Kidney tubule cell (primary cell): ENCODE data around the gene RGP1.

Source experiments
- DNase-seq: peaks from one replicate; pipeline ENCODE4 v3.0.0-alpha.2; 2018; ENCODE audit warnings: low spot score

The RGP1 gene

DNA sequence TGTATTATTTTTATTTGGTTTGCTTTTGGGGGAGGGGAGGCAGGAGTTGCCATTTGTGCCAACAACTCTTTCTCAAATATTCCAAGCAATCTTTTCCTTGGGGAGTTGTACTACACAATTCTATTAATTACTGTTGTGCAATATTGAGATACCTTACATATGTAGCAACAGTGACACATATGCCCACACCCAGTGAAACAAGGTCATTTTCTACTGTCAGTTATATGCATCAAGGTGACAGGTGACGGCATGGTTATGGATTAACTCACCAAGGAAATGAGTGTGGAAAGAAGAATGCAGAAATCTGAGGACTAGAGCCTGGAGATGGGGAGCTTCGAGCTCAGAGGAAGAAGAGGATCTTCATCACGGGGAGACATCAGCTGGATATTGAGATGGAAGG, 22.9 kb downstream of the RGP1 start:
- peak; percentile 85 for DNase-seq

DNA sequence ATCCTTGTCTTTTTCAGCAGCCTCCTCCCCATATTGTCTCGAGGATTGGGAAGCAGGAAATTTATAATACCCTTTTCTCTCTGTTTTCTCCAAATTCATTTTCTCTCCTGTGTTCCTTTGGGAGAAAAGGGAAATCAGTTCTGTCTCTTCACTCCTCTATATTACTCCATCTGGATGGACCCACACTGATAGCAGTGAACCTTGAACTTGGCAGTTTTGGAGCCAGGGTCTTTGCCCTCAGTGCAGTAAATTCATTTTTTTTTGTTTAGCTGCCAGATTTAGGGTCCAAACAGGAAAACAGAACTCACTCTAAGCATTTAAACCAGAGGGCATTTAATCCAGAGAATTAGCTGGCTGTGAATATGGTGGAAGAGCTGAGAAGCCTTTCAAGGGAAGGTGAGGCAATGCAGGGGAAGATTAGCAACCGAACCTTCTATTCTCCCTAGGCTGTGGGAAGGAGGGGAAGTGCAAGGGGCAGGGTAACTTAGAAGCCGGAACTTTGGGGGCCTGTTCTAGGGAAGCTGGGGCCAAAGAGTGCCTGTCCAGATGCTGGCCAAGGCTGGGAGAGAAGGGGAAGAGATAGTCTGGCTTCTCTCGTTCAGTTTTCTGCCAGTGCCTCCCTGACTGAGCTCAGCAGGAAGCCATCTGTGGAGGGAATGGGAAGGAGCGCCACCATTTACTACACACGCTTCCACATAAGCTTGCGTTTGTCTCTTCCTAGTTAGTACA, 26.0 kb downstream of the RGP1 start:
- DNase-seq = no peak

DNA sequence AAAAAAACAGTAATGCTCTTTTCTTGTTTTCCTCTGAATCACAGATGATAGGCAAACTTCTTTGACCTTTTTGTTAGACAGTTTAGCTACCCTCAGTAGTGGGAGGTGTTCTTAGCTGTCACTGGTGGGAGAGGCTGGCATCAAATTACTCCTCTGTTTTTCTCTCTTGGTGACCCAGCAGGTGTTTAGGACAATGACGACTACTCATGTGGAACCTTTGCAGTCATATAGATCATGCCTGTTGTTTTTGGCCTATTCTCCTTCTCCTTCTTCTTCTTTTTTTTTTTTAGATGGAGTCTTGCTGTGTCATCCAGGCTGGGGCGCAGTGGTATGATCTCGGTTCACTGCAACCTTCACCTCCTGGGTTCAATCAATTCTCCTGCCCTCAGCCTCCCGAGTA, 26.9 kb downstream of the RGP1 start:
- peak; percentile 28 for DNase-seq

DNA sequence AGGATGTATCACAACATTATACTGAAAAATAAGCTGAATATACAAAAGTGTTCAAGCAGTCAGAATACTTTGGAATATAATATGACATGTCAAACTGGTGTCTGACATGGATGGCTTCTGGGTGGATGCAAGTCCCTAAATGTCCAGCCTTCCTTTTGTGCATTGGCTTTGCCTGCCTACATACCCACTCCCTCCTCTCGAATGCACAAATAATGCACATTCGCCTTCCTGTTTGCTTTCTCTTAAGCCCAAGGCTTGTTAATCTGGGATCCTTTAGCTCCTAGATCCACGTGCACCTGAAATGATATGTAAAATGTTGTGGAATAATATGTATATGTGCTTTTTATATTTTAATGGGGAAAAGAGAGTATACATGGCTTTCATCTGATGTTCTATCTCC, 29.4 kb downstream of the RGP1 start:
- DNase-seq = no peak

DNA sequence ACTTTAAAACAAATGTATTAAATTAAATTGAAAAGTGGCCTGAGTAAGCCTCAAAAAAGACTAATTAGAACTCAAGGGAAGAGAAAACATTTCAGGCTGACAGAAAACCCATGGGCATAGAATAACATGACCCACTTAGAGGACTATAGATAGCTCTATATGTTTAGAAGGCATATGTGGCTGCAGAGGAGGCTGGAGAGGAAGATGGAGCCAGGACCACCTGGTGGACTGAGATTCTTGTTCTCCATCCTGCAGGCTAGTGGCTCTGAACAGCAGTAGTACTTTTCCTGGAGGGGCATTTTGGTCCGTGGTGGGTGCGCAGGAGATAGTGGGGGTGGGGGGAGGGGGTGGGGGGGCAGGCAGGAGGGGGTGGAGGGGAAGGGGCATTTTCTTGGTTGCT, 32.0 kb downstream of the RGP1 start:
- no peak for DNase-seq

DNA sequence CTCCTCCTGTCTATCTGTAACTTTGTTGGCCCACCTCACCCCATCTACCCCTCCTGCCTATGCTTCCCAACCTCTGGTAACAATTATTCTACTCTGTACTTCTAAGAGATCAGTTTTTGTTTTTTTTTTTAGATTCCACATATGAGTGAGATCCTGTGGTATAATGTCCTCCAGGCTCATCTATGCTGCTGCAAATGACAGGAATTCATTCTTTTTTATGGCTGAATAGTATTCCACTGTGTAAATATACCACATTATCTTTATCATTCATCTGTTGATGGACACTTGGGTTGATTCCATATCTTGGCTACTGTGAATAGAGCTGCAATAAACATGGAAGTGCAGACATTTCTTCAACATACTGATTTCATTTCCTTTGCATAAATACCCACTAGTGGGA, 34.3 kb downstream of the RGP1 start:
- no peak for DNase-seq

DNA sequence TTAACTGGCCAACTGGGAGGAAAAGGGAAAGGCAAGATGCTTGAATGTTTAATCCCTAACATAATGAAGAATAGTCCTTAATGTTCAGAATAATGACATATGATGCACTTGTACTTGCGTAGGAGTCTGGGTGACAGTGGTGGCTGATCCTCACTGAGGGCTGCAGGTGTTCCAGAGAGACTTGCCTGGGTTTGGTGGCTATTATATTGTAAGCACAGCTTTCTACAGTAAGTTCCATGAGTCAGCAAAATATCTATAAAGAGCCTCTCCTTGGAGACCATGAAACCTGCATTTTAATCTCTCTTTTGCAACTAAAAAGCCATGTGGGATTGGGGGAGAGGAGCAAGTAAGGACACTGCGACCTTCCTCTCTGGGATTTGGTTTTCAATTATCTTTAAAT, 40.5 kb downstream of the RGP1 start:
- DNase-seq = no peak

DNA sequence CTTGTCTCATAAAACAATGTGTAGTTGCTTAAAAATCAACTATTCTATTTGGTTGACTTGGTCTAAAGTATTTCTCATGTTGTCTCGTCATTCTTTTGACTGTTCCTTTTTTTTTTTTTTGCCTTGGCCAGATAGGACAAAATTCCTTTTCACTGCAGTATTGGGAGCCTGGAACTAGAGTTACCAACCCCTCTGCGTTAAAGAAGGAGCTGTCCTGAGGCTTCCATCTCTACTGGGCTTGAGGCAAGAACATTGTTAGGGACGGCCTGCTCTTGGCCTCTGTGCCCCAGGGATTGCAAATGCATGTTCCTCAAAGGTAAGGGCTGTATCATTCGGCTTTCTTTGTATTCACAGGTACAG, 40.9 kb downstream of the RGP1 start:
- no peak for DNase-seq

DNA sequence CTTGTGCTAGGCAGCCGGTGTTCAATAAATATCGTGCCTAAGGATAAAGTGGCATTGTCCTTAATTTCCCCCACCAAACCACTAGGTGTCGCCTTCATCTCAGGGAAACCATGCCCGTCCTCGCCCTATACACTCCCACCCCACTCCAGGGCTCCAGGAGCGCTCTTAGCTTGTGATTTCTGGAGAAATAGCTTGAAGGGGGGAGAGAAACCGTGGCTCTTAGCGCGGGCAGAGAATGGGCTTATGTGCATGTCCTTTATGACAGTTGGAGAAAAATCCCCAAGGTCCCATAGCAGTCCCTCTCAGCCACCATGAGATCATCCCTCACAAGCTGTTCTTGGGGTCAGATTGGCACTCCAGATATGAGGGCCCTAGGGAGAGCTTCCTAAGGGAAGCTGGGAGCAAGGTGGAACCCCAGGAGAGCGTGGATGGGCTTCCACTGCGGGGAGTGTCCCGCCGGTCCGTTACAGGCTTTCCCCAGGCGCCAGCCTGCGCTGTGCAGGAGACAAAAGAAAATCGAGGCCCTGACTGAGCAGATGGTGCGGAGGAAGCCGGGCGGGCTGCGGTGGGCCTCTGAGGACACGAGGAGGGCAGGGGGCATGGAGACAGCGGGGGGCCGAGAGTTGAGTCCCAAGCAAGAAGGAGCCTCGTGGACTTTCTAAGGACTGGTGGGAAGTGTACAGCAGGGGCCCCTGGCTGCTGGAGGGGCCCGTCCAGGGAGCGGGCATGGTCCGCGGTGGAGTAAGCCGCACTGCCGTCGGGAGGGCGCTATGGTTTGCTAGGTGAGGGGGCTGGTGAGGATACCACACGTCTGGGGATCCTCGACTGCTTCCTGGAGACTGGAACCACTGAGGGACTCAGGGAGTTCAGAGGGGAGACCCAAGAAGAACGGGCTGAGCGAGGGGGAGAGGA, 41.6 kb downstream of the RGP1 start:
- DNase-seq = peak; percentile 77

DNA sequence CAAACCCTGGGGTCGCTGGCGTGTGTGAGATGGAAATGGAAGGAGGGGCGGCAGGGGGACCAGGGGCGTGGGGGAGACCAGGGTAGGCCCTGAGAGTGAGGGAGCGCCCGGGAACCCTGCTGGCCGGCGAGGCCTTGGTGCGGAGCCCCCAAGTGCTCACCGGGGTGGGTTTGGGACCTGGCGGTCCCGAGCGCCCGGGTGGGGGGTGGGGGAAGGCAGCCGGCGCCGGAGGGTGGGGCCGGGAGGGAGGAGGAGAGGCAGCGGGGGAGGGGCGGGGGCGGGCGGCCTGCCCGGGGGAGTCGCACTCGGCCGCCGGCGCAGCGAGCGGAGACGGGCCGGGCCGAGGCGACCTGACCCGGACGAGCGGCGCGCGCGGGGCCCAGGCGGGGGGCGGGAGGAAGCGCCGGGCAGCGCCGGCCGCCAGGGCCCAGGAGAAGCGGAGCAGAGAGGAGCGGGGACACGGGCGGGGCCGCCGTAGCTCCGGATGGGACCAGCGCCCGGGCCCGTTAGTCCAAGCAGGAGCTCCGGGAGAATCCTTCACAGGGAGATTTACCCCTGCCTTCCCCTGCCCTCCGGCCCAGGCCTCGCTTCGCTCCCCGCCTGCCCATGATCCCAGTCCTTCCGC, 42.3 kb downstream of the RGP1 start, which contains the start of gene NPR2:
TSS of gene NPR2 (plus strand) at position 295 of the 625 bp plus-strand sequence. CDS start 818 bp downstream, outside the sequence.
- DNase-seq = peak; percentile 30

DNA sequence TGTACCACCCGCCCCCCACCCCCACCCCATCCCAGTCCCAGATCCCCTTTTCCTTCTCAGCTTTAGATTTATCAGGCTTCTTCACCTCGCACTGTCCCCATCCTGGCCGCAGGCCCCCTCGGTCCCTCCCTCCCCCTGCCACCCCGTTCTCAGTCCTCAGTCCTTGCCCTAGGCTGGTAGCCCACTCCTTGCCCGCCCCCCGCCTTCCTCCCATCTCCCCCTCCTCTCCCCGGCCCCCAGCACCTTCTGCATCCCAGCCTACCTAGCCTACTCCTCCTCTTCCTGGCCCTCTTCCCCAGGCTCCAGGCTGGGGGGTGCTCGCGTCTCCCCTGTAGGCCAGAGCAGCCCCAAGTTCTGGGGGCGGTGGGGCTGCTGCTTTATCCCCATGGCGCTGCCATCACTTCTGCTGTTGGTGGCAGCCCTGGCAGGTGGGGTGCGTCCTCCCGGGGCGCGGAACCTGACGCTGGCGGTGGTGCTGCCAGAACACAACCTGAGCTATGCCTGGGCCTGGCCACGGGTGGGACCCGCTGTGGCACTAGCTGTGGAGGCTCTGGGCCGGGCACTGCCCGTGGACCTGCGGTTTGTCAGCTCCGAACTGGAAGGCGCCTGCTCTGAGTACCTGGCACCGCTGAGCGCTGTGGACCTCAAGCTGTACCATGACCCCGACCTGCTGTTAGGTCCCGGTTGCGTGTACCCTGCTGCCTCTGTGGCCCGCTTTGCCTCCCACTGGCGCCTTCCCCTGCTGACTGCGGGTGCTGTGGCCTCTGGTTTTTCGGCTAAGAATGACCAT, 43.1 kb downstream of the RGP1 start:
- DNase-seq = no peak

DNA sequence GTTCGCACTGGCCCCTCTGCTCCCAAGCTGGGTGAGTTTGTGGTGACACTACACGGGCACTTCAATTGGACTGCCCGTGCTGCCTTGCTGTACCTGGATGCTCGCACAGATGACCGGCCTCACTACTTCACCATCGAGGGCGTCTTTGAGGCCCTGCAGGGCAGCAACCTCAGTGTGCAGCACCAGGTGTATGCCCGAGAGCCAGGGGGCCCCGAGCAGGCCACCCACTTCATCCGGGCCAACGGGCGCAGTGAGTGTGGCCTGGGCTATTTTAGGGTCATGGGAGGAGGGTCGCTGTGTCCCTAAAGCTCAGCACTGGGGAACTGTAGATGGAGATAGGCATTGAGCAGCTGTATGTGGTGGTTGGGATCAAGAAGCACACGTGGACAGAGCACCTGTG, 43.7 kb downstream of the RGP1 start:
- DNase-seq = no peak

DNA sequence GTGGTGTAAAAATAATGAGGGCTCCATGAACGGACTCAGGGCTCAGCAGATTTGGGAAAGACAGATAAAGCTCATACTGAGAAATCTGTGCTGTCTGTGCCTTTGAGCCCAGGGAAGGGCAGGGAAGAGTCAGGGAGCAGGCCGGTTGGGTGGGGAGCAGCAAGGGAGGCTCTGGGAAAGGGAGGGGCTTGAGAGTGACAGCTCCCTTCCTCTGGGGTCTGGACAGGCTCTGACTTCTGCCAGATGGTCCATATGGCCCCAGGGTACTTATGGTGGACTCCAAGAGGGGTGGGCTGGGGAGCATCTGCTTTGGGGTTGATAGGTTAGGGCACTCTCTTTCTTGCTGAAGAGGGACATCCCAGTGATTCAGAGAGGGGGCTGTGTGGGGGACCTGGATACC, 44.4 kb downstream of the RGP1 start:
- DNase-seq = no peak

DNA sequence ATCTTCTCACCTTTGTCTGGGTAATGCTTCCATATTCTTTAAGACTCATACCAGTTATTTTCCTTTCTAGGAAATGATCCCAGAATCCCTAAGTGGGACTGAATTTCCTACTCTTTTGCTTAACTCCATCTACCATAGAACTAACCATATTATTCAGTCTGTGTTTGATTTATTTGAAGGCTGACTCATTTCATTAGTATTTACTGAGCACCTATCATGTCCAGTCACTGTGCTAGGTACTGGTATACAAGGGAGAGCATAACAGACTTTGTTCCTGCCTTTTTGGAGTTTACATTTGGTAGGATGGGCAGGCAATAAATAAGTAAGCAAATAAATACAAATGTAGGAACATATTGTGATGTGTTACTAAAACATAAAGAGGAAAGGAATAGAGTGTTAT, 46.6 kb downstream of the RGP1 start:
- peak; percentile 65 for DNase-seq

DNA sequence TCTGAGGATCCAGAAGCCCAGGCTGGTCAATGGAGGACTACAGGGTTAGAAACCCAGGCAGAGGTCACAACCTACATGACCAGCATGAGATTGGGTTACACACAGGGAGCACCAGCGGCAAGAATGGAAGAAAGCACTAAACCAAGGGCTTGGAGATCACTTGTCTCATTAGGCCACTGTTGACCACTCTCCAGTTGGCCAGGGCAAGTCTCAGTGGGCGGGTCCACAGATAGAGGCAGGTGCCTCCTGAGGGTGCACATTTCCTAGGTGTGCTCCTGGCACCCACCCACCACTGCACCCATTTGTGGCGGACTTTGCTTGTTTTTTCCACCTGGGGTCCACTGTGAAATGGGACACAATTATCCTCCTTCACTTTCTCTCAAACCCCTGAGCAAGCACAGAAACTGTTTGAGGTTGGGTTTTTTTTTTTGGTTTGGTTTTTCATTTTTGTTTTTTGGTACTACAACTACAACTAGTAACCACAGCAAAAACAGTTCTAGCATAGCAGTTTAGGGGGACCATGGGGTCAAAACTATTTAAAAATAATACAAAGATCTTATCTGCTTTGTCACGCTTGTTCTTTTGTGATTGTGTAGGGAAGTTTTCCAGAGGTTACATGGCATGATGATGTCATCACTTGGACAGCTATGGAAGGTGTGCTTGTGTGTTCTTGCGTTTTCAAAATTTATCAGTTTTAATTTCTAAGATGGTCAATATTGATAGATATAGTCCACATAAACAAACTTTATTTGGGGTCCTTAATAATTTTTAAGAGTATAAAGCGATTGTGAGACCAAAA, 48.4 kb downstream of the RGP1 start:
- no peak for DNase-seq

DNA sequence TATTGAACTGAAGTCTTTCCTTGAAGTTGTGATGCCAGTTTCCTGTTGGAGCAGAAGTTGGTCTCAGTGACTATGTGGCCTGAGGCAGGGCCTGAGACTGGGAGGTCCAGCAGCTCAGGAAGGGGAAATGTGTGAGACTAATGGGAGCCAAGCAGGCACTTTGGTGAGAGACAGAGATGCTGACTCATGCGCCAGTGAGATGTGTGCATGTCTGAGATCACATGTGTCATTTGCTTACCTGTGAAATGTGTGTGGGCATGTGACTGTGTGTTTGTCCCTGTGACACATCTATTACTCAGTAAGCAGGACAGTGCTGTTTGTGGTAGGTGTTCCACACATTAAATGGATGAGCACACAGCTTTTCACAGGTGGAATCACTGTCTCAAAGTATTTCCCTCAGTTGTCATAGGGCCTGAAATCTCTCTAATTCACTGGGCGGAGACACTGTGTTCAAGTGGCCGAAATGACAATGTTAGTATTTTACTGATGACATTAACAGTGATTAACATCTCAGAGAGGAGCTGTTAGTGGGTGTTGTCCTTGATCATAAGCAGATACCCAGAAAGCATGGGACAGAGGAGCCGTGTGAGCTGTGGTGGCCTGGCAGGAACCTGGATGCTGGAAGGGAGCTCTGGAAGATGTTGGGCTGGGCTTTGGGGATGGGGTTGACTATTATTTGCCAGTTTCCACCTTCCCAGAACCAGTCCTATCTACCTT, 49.7 kb downstream of the RGP1 start:
- peak; percentile 98 for DNase-seq

DNA sequence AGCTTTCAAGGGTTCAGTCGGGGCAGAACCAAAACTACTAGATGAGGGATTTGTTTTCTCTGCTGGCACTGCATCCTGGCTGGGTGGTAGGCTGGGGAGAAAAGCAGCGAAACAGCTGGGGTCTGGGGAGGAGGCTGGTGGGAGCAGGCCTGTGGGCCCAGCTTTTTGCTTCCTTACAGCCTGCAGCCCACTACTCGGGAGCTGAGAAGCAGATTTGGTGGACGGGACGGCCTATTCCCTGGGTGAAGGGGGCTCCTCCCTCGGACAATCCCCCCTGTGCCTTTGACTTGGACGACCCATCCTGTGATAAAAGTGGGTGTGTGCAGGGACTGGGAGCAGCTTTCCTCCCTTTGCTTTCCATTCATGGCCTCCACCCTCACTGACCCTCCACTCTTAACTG, 51.4 kb downstream of the RGP1 start:
- no peak for DNase-seq

DNA sequence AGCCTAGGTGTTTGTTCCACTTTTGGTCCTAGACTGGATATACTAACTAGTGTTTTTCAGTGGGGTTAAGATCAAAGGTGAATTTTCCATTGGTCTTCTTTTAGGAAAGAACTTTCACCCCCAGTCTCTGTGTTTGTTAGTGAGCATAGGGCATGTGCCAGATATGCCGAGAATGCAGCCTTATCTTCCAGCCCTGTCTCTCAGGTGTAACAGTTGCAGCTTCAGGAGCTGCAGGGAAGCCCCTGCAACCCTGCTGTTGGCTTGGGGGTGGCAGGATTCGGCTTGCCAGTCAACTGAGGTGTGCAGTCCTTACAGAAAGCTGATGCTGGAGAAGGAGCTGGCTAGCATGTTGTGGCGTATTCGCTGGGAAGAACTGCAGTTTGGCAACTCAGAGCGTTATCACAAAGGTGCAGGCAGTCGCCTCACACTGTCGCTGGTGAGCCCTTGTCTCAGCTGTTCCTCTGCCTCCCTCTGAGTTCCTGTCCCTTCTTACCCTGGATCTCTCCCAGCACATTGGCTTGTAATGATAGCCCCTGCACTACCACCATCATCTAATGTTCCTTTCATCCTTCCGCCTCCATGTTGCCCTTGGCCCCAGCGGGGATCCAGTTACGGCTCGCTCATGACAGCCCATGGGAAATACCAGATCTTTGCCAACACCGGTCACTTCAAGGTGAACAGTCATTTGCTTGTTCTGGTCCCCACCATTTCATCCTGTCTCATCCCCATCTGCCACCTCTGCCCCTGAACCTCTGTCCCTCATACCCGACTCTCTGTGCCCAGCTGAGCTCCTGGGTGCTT, 52.4 kb downstream of the RGP1 start:
- no peak for DNase-seq

DNA sequence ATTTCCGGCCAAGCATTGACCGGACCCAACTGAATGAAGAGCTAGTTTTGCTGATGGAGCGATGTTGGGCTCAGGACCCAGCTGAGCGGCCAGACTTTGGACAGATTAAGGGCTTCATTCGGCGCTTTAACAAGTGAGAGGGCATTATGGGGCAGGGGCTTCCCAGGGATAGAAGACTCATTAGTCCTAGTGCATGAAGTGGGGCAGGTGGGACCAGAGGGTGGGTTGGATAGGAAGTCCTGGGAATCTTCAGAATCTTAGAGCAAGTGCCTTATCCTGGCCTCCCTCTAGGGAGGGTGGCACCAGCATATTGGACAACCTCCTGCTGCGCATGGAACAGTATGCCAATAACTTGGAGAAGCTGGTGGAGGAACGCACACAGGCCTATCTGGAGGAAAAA, 57.0 kb downstream of the RGP1 start:
- no peak for DNase-seq
